Right lobe of liver (tissue), 6 donors: ENCODE measurements around the gene RELCH. TPM values are rescaled to one million over a fixed set of nuclear protein-coding genes. Genes with fewer than 3 reads are reported as not detected.

Source experiments
- ATAC-seq, 4 donors: fragments of 200-7000 bp; cut with Tn5 transposase; one replicate each; pipeline ENCODE4 v1.9.1; 2020; ENCODE audit warnings: mild to moderate bottlenecking in 4 of 4, moderate library complexity in 4 of 4
- DNase-seq, 3 donors: peaks; one replicate each; pipeline ENCODE4 v3.0.0-alpha.2; 2020
- H3K27ac ChIP-seq, 3 donors: fragments of 200-600 bp; one replicate each; pipeline ENCODE4 v1.8.0; 2022
- H3K27me3 ChIP-seq, 2 donors: fragments of 200-600 bp; one replicate each; pipeline ENCODE4 v1.8.0; 2022
- H3K36me3 ChIP-seq, 4 donors: fragments of 200-600 bp; sonication (generic) in 1 of 4; one replicate each; pipeline versions ENCODE4 v1.5.1 to v1.8.0; 2017 to 2022; ENCODE audit warnings: control low read depth in 1 of 4
- H3K4me1 ChIP-seq, 4 donors: fragments of 200-600 bp; sonication (generic) in 1 of 4; one replicate each; pipeline versions ENCODE4 v1.5.1 to v1.8.0; 2017 to 2022; ENCODE audit warnings: control low read depth in 1 of 4
- H3K4me3 ChIP-seq, 3 donors: fragments of 200-600 bp; one replicate each; pipeline ENCODE4 v1.8.0; 2022
- H3K9me3 ChIP-seq, 4 donors: fragments of 200-600 bp; sonication (generic) in 1 of 4; one replicate each; pipeline versions ENCODE4 v1.5.1 to v1.8.0; 2017 to 2022; ENCODE audit warnings: control low read depth in 1 of 4
- POLR2A ChIP-seq: fragments of 450-650 bp; IDR thresholded peaks from one replicate; pipeline ENCODE4 v1.6.1; 2017; ENCODE audit warnings: antibody characterized with exemption, mild to moderate bottlenecking
- WGBS: methylation state at CpG from one replicate; pipeline ENCODE4 v1.1.6; 2018; ENCODE audit warnings: low coverage, low lambda C conversion rate; ENCODE audit not compliant: insufficient coverage; ENCODE audit errors: missing lambda C conversion rate; 5-methylcytosine and 5-hydroxymethylcytosine counted together
- intact Hi-C, 2 donors: fragments of 100-400 bp; cut with DNase I; formaldehyde crosslinking; loops; one replicate each; pipeline versions ENCODE4 v1.11.2 to v1.14.1; 2022
- total RNA-seq, 6 experiments: library from RNA; depleted of rRNA in 2 of 6; stranded (reverse); fragments of >200 nt in 2 of 6; fragmentation: NEBNext Ultra II Directional in 3 of 6; extraction: Animal tissue kit (Norgen Biotek cat#: 25700) in 3 of 6; gene quantifications; one replicate each; pipeline versions ENCODE4 v1.1.0 to v1.2.4, GENCODE V29; 2016 to 2023
- TF ChIP-seq, protein P1 (sequence below), 4 donors: fragments of 200-600 bp in 3 of 4; fragments of 450-650 bp in 1 of 4; IDR thresholded peaks; one replicate each; pipeline versions ENCODE4 v1.5.1 to v1.8.0; 2016 to 2022; ENCODE audit warnings: antibody characterized with exemption in 4 of 4, mild to moderate bottlenecking in 2 of 4
- donor health status: DM: no; HTN: yes; CAD: no.
- donor health status: DM: no; HTN: no; CAD: no.
- donor health status: DM: no; HTN: no; CAD: no.
- donor health status: DM: no; HTN: yes; CAD: no.
- donor health status: DM: no; HTN: yes; CAD: no.

RELCH gene
- total RNA-seq, 6 experiments from 2014 or later: 9.7 to 16.7 (median 11.5) TPM

DNA sequence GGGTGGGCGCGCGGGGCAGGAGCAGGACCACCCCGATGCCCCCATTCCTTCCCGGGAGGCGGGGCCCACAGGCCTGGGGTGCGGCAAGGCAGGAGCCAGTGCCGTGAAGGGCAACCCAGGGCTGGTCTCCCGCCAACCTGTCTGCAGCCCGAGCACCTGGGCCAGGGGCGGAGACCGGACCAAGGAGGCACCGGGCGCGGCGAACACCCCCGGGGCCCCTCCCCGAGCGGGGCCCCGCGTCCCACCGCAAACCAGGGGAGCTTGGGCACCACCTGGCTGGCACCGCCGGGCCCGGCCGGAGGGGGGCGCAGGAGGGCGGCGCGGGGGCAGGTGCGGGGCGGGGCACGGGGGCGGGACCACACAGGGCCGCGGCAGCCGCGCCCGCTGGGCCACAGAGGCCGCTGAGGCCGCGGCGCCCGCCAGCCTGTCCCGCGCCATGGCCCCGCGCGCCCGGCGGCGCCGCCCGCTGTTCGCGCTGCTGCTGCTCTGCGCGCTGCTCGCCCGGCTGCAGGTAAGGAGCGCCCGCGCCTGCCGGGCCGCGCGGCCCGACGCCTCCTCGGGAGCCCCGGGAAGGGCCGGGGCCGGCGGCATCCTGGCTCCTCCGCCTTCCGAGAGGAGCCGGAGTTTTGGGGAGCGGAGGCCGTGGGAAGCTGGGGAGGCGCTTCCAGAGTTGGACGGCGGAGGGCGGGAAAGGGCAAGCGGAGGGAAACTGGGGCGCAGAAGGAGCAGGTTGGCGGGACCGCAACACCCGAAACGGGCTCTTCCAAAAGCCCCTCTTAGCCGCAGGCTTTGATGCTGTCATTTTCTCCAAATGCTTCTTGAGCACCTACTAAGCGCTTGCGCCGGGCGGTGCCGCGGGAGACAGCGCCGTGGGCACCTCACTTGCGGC lies 138.1 kb downstream of the RELCH start, which contains the start of gene TNFRSF11A:
Gene TNFRSF11A (plus strand): TSS at position 394 of the 889 bp plus-strand sequence. CDS start 43 bp downstream, at position 437.
- H3K4me3 ChIP-seq: peak within 1 kb of the TSS; percentile 36 to 55 (median 50)
- DNase-seq (peak; percentile 63 to 69 (median 64)), ATAC-seq (peak; percentile 86 to 92 (median 90))
- H3K4me1 ChIP-seq: peaks cover 0 to 8% (median 3%) of the 10 kb centered on the region in 4 donors
- H3K9me3 ChIP-seq: no peaks in the 10 kb centered on the region
- no peak within 1 kb of the TSS for H3K27ac ChIP-seq
- TF ChIP-seq POLR2A: no peak
- TF ChIP-seq, protein P1, sequence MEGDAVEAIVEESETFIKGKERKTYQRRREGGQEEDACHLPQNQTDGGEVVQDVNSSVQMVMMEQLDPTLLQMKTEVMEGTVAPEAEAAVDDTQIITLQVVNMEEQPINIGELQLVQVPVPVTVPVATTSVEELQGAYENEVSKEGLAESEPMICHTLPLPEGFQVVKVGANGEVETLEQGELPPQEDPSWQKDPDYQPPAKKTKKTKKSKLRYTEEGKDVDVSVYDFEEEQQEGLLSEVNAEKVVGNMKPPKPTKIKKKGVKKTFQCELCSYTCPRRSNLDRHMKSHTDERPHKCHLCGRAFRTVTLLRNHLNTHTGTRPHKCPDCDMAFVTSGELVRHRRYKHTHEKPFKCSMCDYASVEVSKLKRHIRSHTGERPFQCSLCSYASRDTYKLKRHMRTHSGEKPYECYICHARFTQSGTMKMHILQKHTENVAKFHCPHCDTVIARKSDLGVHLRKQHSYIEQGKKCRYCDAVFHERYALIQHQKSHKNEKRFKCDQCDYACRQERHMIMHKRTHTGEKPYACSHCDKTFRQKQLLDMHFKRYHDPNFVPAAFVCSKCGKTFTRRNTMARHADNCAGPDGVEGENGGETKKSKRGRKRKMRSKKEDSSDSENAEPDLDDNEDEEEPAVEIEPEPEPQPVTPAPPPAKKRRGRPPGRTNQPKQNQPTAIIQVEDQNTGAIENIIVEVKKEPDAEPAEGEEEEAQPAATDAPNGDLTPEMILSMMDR (IDR thresholded peaks at IDR 0.05): peak in 3 of 4 donors; percentile 37 to 55 (median 38)
- H3K36me3 ChIP-seq: no peaks in the 10 kb centered on the region
- 3% methylated on average over 20 of the region's 99 CpGs for WGBS
- peaks cover 0 to 14% of the 10 kb centered on the region in 2 donors for H3K27me3 ChIP-seq
- intact Hi-C loops: no loop called here

DNA sequence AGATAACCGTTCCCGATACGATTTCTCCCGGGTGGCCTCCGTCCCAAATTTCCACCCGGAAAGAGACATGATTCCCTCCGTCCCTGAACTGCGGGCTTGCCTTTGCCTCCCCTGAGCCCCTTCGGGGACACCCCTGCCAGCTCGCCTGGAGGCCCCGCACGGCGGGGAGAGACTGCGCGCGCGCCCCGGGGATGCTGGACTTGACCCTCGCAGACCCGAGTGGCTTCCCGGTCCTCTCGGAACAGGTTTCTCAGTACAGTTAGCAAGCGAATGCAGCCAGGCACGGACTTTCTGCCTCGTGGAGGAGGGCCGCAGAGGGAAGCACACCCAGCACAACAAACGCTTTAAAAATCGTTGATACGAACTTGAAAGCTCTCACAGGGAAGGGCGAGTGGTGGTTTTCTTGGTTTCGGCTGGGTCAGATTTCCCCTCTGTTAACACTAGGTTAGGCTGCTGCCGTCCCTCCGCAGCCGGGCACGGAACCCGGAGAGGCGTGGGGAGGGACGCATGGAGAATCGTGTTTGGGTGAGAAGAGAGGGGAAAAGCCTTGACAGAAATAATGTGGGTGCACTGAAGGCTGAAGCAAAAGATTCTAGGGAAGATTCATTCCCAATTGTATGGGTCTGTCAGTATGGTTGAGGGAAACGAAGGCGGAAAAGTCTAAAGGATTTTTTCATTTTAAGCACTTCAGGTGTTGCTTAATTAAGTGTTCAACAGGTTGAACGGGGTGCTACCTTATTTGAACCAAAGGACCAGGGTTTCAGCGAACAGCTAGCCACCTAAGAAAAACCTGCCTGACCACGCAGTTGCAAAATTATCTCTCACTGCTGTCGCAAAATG lies 139.0 kb downstream of the RELCH start:
- TF ChIP-seq, protein P1 (IDR thresholded peaks at IDR 0.05): no peak
- no peak for TF ChIP-seq POLR2A
- intact Hi-C loops: no loop called here
- Histone ChIP-seq H3K36me3 (no peaks in the 10 kb centered on the region), H3K4me3 (peak overlapping the region; percentile 36 to 55 (median 50)), H3K27me3 (peaks cover 0 to 14% of the 10 kb centered on the region in 2 donors), H3K4me1 (peaks cover 0 to 8% (median 3%) of the 10 kb centered on the region in 4 donors), H3K27ac (no peak overlapping the region), H3K9me3 (no peaks in the 10 kb centered on the region)
- DNase-seq (peak in 1 of 3 donors; percentile 29), ATAC-seq (peak; percentile 17 to 47 (median 28))
- WGBS: 9% methylated on average over 28 of the region's 45 CpGs

DNA sequence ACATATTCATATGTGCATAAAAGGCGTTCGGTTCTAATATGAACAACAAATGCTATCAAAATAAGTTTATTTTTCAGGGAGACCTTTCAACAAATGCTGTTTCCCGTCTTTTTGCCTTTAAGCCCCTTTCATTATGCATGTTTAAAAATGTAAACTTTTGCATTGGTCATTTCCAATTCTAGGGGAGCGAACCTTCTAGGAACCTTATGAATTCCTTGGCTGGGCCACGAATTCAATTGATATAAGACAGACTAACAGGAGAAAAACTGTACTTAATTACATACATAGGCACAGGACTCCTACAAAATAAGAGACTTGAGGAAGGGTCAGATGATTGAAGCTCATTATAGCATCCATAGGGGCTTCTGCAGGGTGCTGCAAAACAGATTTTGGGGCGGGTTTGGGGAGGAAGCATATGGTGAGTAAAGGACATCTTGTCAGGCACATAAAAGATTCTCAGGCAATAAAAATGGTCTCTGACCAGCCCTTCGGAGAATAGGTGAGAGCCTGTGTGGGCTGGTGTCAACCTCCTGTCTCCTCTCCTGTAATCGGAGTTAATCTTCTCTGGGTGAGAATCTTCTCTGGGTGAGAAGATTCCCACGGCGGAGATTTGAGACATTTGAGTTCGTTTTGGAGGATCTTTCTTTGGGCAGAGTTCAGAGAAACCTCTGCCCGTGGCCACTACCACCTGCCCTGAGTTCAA lies 139.7 kb downstream of the RELCH start:
- Histone ChIP-seq H3K4me1 (peaks cover 0 to 8% (median 3%) of the 10 kb centered on the region in 4 donors), H3K27me3 (peaks cover 0 to 14% of the 10 kb centered on the region in 2 donors), H3K4me3 (no peak overlapping the region), H3K9me3 (no peaks in the 10 kb centered on the region), H3K27ac (no peak overlapping the region), H3K36me3 (no peaks in the 10 kb centered on the region)
- 63% methylated on average over 10 of the region's 12 CpGs for WGBS
- no peak for DNase-seq
- ATAC-seq: no peak
- TF ChIP-seq, protein P1 (IDR thresholded peaks at IDR 0.05): no peak
- TF ChIP-seq POLR2A: no peak
- intact Hi-C loops: no loop called here

DNA sequence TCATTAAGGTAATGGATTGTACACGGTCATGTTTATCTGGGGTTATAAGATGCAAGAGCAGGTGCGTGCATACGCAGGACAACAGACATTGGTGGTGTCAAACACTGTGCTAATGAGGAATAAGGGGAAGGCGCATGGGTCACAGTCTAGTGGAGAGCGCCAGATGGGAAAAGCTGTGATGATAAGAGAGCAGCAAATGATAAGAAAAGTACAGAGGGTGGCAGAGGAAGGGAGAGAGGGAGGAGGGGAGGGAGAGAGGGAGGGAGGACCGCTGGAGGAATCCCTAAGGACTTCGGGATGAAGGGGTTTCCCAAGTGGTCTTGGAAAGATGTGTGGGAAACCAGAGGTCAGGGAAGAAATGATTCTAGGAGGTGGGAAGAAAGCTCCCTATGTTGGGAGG lies 140.9 kb downstream of the RELCH start:
- ATAC-seq (no peak), DNase-seq (no peak)
- Histone ChIP-seq H3K4me1 (peaks cover 0 to 8% (median 3%) of the 10 kb centered on the region in 4 donors), H3K4me3 (no peak overlapping the region), H3K36me3 (no peaks in the 10 kb centered on the region), H3K9me3 (no peaks in the 10 kb centered on the region), H3K27ac (no peak overlapping the region), H3K27me3 (peaks cover 0 to 14% of the 10 kb centered on the region in 2 donors)
- no peak for TF ChIP-seq POLR2A
- TF ChIP-seq, protein P1 (IDR thresholded peaks at IDR 0.05): no peak
- intact Hi-C loops: no loop called here
- WGBS: 58% methylated on average over 7 of the region's 7 CpGs
